Panc1 (cell line): ENCODE data around the gene UMAD1. TPM values are rescaled to one million over a fixed set of nuclear protein-coding genes. Genes with fewer than 3 reads are reported as not detected.

Source experiments
- ATAC-seq: fragments of 200-7000 bp; cut with Tn5 transposase; 2 replicates; pipeline ENCODE4 v1.9.1; 2020; ENCODE audit warnings: mild to moderate bottlenecking, moderate library complexity
- BruUV-seq: library from RNA; stranded (reverse); fragments of 400-500 nt; replicated peaks from 2 replicates; lab custom pipeline; 2021; lab: Mats Ljungman, UMichigan
- CTCF ChIA-PET: fragments of 300-600 bp; sonication (Branson Sonifier 250); formaldehyde crosslinking; loops from one replicate; lab custom pipeline; 2022; ENCODE audit warnings: antibody characterized with exemption; lab: Charles Lee
- POLR2A ChIA-PET: fragments of 300-600 bp; sonication (Branson Sonifier 250); formaldehyde crosslinking; loops from one replicate; lab custom pipeline; 2022; ENCODE audit warnings: antibody characterized with exemption; lab: Charles Lee
- DNase-seq: peaks from one replicate; pipeline ENCODE4 v3.0.0-alpha.2; 2010; ENCODE audit warnings: low read depth, low spot score
- H3K27ac ChIP-seq: 2 replicates; pipeline ENCODE4 v1.5.1; 2011; ENCODE audit warnings: mild to moderate bottlenecking, low read length, inconsistent platforms
- H3K27me3 ChIP-seq: fragments of 200-500 bp; sonication (Bioruptor generic); 2 replicates; pipeline ENCODE4 v1.6.0; 2014; ENCODE audit warnings: low read length, inconsistent platforms; ENCODE audit not compliant: control insufficient read depth, insufficient read depth
- H3K36me3 ChIP-seq: fragments of 200-500 bp; sonication (Bioruptor generic); 2 replicates; pipeline ENCODE4 v1.5.1; 2014; ENCODE audit warnings: inconsistent platforms, mild to moderate bottlenecking, low read length, moderate library complexity; ENCODE audit not compliant: control insufficient read depth, insufficient read depth
- H3K4me1 ChIP-seq: 2 replicates; pipeline ENCODE4 v1.5.1; 2011; ENCODE audit warnings: inconsistent platforms, mild to moderate bottlenecking, low read length, moderate library complexity; ENCODE audit not compliant: control insufficient read depth, insufficient read depth
- H3K4me3 ChIP-seq, 2 experiments: 2 replicates each; pipeline ENCODE4 v1.5.1; 2011 to 2012; ENCODE audit warnings: low read depth in 2 of 2, low read length in 2 of 2, mild to moderate bottlenecking in 2 of 2, inconsistent platforms in 1 of 2, moderate library complexity in 1 of 2
- H3K9me3 ChIP-seq: fragments of 200-500 bp; sonication (Bioruptor generic); 2 replicates; pipeline ENCODE4 v1.5.1; 2014; ENCODE audit warnings: low read depth, mild to moderate bottlenecking, inconsistent platforms, low read length, moderate library complexity; ENCODE audit not compliant: control insufficient read depth, insufficient read depth
- POLR2AphosphoS5 ChIP-seq: IDR thresholded peaks from 2 replicates; pipeline ENCODE4 v1.6.1; 2012; ENCODE audit warnings: mild to moderate bottlenecking, low read depth, low read length, moderate library complexity
- REST ChIP-seq, 2 experiments: IDR thresholded peaks; 2 replicates each; pipeline ENCODE4 v1.6.1; 2011 to 2012; ENCODE audit warnings: low read depth in 2 of 2, control low read depth in 1 of 2, low read length in 1 of 2, mild to moderate bottlenecking in 1 of 2, moderate library complexity in 1 of 2; ENCODE audit not compliant: insufficient read depth in 1 of 2
- SIN3A ChIP-seq: IDR thresholded peaks from 2 replicates; pipeline ENCODE4 v1.6.1; 2012; ENCODE audit warnings: low read depth, mild to moderate bottlenecking, low read length, moderate library complexity, borderline replicate concordance; ENCODE audit not compliant: insufficient read depth
- TCF7L2 ChIP-seq: IDR thresholded peaks from 2 replicates; pipeline ENCODE4 v1.6.1; 2011; ENCODE audit warnings: mild to moderate bottlenecking, low read depth, low read length, inconsistent platforms
- in situ Hi-C: cut with HindIII; loops from 2 replicates; pipeline ENCODE4 v1.10.0; 2016; ENCODE audit warnings: low sequenced_read_pairs, low pct_unique_long_range_greater_than_20kb
- intact Hi-C: fragments of 100-400 bp; cut with micrococcal nuclease; formaldehyde crosslinking; loops from one replicate; pipeline ENCODE4 v1.10.0; 2022; ENCODE audit not compliant: unreplicated experiment
- total RNA-seq: library from RNA; stranded (reverse); gene quantifications from one replicate; pipeline ENCODE4 v1.2.1, GENCODE V29; 2021; ENCODE audit not compliant: unreplicated experiment
- TF ChIP-seq, protein P1 (sequence below): fragments of 450-650 bp; IDR thresholded peaks from 2 replicates; pipeline ENCODE4 v1.5.1; 2017; ENCODE audit warnings: mild to moderate bottlenecking

Gene UMAD1
- total RNA-seq, 1 experiment from 2014 or later: 19.9 TPM

DNA sequence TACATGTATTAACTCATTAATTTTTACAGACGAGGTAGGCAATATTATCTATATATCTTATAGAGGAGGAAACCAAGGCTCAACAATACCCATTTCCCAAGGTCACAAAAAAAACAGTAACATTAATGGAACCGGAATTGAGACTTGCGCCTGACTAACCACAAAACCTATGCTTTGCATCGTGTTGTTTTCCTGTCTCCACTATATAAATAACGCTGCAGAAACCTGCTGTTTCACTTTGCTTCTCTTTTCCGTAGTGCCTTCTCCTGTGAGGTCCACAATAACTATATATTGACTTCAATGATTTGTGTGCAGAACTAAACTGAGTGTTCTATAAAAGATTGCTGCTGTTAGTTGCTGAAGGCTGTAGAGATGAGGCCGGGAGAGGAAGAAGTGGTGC lies 175.5 kb downstream of the UMAD1 start:
- TF ChIP-seq SIN3A: no peak
- TF ChIP-seq REST (IDR thresholded peaks at IDR 0.05; ENCODE audit: insufficient read depth in 1 of 2, low read depth in 2 of 2, low read length in 1 of 2): no peak
- TF ChIP-seq TCF7L2: no peak
- TF ChIP-seq, protein P1, sequence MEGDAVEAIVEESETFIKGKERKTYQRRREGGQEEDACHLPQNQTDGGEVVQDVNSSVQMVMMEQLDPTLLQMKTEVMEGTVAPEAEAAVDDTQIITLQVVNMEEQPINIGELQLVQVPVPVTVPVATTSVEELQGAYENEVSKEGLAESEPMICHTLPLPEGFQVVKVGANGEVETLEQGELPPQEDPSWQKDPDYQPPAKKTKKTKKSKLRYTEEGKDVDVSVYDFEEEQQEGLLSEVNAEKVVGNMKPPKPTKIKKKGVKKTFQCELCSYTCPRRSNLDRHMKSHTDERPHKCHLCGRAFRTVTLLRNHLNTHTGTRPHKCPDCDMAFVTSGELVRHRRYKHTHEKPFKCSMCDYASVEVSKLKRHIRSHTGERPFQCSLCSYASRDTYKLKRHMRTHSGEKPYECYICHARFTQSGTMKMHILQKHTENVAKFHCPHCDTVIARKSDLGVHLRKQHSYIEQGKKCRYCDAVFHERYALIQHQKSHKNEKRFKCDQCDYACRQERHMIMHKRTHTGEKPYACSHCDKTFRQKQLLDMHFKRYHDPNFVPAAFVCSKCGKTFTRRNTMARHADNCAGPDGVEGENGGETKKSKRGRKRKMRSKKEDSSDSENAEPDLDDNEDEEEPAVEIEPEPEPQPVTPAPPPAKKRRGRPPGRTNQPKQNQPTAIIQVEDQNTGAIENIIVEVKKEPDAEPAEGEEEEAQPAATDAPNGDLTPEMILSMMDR: no peak
- in situ Hi-C loops: no loop called here
- Histone ChIP-seq H3K4me1 (no peaks in the 10 kb centered on the region), H3K9me3 (no peaks in the 10 kb centered on the region), H3K36me3 (no peaks in the 10 kb centered on the region), H3K4me3 (no peak overlapping the region), H3K27me3 (no peaks in the 10 kb centered on the region), H3K27ac (no peak overlapping the region)
- BruUV-seq: no TSS peak
- intact Hi-C loops: no loop called here
- ATAC-seq (no peak), DNase-seq (no peak)
- ChIA-PET POLR2A (no interaction called here), CTCF (interaction anchor here (0.6 kb wide), 1 partner anchor 248 kb away, joined by 3 read pairs; no protein-coding TSS in a partner anchor)

GRCh38 chr7:7816816-7817536 lies 176.4 kb downstream of the UMAD1 start:
- Histone ChIP-seq H3K36me3 (no peaks in the 10 kb centered on the region), H3K27ac (no peak overlapping the region), H3K4me3 (no peak overlapping the region), H3K4me1 (no peaks in the 10 kb centered on the region), H3K9me3 (no peaks in the 10 kb centered on the region), H3K27me3 (no peaks in the 10 kb centered on the region)
- TF ChIP-seq POLR2AphosphoS5 (no peak), REST (IDR thresholded peaks at IDR 0.05; ENCODE audit: insufficient read depth in 1 of 2, low read depth in 2 of 2, low read length in 1 of 2) (no peak), SIN3A (no peak), TCF7L2 (no peak)
- TF ChIP-seq, protein P1: no peak
- BruUV-seq: no TSS peak
- ChIA-PET CTCF (no interaction called here), POLR2A (no interaction called here)
- intact Hi-C loops: no loop called here
- ATAC-seq (no peak), DNase-seq (no peak)
- in situ Hi-C loops: no loop called here
